NCI-H146 (cell line): ENCODE measurements around the gene COL4A1.

Source experiments
- DNase-seq: peaks from one replicate; lab custom pipeline; 2025; lab: John Stamatoyannopoulos, UW

Gene COL4A1

DNA sequence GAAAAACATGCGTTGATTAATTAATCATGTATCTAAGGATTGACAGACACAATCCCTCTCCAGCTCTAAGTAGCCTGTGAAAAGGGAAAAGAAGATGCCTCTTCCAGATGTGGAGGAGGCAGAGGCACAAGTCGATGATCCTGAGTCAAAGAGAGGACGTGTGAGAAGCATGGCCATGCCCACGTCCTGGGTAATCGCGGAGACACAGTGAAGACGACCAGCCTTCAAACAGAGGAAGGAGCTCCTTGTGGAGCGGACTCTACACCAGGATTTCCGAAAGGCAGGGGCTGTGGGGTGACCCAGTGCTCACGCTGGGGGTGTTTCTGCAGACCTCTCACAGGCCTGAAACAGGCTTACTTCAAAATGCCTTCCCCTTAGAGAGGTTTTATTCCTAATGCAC, 70.5 kb downstream of the COL4A1 start:
- no peak for DNase-seq

- no peak for DNase-seq
Observed at GRCh38 chr13:110234532-110234931, 72.4 kb downstream of the COL4A1 start.

- no peak for DNase-seq
Observed at GRCh38 chr13:110233951-110234280, 73.0 kb downstream of the COL4A1 start.

- no peak for DNase-seq
Observed at GRCh38 chr13:110233181-110233950, 73.6 kb downstream of the COL4A1 start.

DNA sequence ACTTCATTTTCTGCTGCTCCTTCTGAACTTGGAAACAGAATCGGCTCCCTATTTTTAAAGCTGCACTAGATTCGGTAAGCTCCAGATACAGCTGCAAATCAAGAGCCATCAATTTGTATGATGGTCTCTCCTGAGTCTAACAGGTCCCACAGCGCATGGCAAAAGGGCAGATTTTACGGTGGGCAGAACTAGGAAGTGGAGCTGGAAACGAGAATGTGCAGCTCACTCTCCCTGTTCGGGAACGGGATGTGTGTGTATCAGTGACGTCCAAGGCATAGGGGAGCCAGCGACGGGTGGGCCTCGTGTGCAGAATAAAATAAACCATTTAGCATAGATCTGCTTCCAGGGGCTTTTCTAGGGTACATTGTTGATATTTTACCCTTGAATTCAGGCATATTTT, 74.2 kb downstream of the COL4A1 start:
- no peak for DNase-seq

DNA sequence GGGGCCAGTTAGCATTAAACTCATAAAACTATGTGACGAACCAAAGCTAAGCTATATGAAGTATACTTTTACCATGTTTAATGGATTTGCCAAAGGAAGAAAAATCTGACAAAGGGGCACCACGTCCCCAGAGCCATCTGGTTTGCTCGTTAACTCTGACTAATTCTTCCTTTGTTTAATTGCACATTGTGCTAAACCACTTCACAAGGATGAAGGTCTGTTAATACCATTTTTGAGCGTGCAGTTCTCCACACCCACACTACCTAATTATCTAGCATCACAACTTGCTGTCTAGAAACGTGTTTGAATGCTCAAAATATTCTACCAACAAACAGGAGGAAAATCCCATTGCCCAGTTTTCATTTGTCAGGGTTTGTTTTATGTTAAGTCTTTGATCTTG, 74.8 kb downstream of the COL4A1 start:
- DNase-seq = no peak

DNA sequence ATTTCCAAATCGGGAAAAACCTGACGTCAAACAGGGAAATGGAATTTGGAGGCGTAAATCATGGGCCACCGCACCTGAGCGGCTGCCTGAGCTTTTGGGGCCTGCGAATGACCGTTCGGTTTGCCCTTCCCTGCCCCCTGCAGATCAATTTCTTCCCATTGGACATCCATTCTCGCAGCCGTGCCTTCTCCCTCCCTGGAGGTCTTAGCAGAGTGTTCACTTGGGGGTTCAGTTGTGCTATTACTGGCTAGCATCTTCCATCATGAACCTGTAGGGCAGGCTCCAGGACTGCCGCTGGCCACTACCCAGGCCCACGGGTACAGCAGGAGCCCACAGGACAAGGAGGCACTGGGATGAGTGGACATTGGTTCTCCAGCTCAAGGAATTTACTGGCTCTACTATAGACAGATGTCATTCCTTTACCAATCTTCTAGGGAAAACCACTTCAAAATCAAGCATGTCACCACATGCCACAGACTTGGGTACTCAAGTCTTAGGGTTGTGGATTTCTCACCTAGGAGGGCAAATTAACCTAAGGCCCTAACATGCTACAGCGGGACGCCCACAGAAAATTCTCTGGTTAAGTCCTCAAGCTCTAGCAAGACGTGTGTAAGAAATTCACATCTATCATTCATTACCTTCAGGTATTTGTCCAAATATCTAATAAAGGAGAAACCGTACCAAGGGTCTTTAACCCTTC, 75.5 kb downstream of the COL4A1 start:
- DNase-seq = no peak

- no peak for DNase-seq
Observed at GRCh38 chr13:110230661-110231347, 76.2 kb downstream of the COL4A1 start.

DNA sequence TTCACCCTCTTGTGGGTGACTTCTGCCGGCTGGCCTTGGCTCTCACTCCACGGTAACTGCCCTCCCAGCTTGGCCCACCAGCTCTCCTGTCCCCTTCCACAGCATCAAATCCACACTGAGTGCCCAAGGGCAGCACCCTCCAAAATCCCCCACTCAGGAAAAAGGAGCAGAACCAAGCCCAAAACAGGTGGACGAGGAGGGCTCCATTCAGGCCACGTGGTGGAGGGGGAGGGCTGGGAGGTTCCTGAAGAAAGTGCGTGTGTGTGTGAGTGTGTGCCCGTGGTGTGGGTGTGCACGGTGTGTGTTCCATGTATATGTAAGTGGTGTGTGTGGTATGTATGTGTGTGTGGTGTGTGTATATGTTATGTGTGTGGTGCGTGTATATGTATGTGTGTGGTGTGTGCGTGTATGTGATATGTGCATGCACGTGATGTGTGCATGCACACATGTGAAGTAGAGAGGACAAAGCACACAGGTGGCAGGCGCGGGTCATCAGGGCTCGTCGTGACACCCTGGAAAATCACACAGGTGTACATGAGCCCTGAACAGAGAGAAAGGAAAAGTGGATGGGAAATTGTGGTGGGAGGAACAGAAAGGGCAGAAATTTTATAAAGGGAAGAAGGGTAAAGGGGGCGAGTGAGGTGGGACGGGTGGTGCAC, 76.9 kb downstream of the COL4A1 start:
- DNase-seq = no peak

- DNase-seq = no peak
Observed at GRCh38 chr13:110228936-110229904, 77.7 kb downstream of the COL4A1 start.

DNA sequence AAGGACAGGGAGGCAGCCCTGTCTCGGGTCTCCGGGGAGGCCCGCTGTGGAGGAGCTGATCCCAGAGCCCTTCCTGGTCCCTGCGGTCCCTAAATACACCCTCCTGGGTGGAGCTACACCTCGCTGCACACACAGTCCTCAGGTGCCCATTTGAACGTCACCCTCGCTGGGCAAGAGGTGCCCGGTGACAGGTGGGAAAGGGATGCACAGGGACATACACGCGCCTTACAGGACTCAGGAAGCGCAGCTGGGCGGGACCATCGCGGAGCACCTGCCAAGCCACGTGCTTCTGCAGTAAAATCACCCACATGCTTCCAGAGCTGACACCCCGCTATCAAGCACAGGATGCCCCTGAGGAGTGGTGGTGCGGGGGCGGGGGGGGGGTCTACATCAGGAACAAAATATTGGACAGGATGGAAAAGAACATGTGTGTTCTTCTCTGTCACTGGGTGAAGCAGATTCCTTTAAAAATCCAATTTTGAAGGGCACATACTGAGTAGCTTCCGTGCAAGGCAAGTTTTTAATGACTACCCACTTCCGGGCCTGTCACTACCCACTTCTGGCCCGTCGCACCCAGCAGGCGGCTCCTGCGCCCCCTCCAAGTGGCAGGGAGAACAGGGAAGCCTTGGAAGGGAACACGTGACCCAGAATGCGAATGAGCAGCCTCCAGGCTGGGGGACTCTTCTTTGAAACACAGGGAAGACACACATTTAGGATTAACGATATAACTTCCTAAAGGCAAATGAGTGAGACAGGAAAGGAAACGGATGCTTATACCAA, 78.9 kb downstream of the COL4A1 start:
- DNase-seq = no peak

DNA sequence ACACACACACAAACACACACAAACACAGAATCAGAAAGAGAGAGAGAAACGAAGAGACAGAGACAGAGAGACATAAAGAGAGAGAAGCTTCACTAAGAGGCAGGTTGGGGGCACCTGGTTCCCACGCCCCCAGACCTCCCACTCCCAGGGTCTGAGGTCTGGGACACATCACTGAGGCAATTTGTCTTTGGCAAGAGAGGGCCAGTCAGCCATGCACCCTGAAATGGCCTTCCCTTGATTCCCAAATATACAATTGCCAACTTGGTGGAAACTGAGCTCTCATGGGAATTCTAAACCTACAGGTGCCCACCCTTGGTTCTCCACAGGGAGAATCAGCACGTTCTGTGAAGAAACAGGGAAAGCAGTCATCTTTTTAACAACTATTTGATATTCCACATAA, 79.5 kb downstream of the COL4A1 start:
- no peak for DNase-seq

GRCh38 chr13:110225609-110226574, 81.1 kb downstream of the COL4A1 start:
- no peak for DNase-seq

DNA sequence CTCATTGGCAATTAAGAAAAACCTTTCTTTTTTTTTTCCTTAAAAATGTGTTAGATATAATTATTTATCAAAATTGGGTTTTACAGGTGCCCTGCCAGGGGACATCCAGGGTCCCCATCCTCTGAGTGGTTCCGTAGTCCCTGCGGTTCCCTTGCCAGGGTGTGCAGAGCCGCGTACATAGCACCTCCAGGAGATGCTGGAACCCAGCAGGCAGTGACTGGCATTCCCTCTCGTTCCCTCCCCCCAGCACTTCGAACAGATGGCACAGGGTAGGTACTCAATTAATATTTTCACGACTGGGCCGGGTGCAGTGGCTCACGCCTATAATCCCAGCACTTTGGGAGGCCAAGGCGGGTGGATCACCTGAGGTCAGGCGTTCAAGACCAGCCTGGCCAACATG, 82.0 kb downstream of the COL4A1 start:
- DNase-seq = no peak

- no peak for DNase-seq
Observed at GRCh38 chr13:110224519-110224918, 82.4 kb downstream of the COL4A1 start.

GRCh38 chr13:110221406-110222117, 85.4 kb downstream of the COL4A1 start:
- no peak for DNase-seq

GRCh38 chr13:110220471-110220870, 86.5 kb downstream of the COL4A1 start:
- DNase-seq = no peak

GRCh38 chr13:110218581-110219201, 88.3 kb downstream of the COL4A1 start:
- no peak for DNase-seq
